CD8-positive, alpha-beta memory T cell (primary cell): ENCODE data around the gene NAA11. TPM values are rescaled to one million over a fixed set of nuclear protein-coding genes. Genes with fewer than 3 reads are reported as not detected.

Source experiments
- CTCF ChIA-PET: fragments of 350-600 bp; sonication (Branson Sonifier 250); formaldehyde crosslinking; loops from one replicate; lab custom pipeline; 2021; ENCODE audit warnings: antibody characterized with exemption; lab: Charles Lee
- POLR2A ChIA-PET: fragments of 350-600 bp; sonication (Branson Sonifier 250); formaldehyde crosslinking; loops from one replicate; lab custom pipeline; 2021; ENCODE audit warnings: antibody characterized with exemption; lab: Charles Lee
- DNase-seq, 5 donors: peaks; one replicate each; pipeline versions ENCODE4 v3.0.0 to v3.0.0-alpha.2; 2020 to 2022; ENCODE audit warnings: mixed read lengths in 1 of 5
- H3K27ac ChIP-seq: one replicate; pipeline ENCODE4 v1.7.0; 2013; ENCODE audit warnings: low read depth, mild to moderate bottlenecking, low read length, moderate library complexity
- H3K27me3 ChIP-seq: 2 replicates; pipeline ENCODE4 v1.7.0; 2013; ENCODE audit warnings: low read length, mild to moderate bottlenecking; ENCODE audit not compliant: insufficient read depth, poor library complexity, severe bottlenecking
- H3K36me3 ChIP-seq: 2 replicates; pipeline ENCODE4 v1.7.0; 2013; ENCODE audit warnings: mild to moderate bottlenecking, low read length, moderate library complexity; ENCODE audit not compliant: insufficient read depth
- H3K4me1 ChIP-seq: 2 replicates; pipeline ENCODE4 v1.7.0; 2013; ENCODE audit warnings: mild to moderate bottlenecking, low read length, moderate library complexity; ENCODE audit not compliant: insufficient read depth
- H3K4me3 ChIP-seq: 2 replicates; pipeline ENCODE4 v1.7.0; 2013; ENCODE audit warnings: mild to moderate bottlenecking, low read length
- H3K9me3 ChIP-seq: 2 replicates; pipeline ENCODE4 v1.7.0; 2013; ENCODE audit warnings: mild to moderate bottlenecking, low read length
- H3K27ac Mint-ChIP-seq, 8 donors: one replicate each; pipeline ENCODE4 v1.8.0; 2020 to 2021; ENCODE audit warnings: mixed read lengths in 8 of 8, mild to moderate bottlenecking in 6 of 8, inconsistent platforms in 3 of 8, moderate library complexity in 3 of 8
- H3K27me3 Mint-ChIP-seq, 2 donors: one replicate each; pipeline ENCODE4 v1.8.0; 2020 to 2021; ENCODE audit warnings: mixed read lengths in 2 of 2, mild to moderate bottlenecking in 1 of 2, moderate library complexity in 1 of 2
- H3K36me3 Mint-ChIP-seq, 3 donors: one replicate each; pipeline ENCODE4 v1.8.0; 2020 to 2021; ENCODE audit warnings: mixed read lengths in 3 of 3, inconsistent platforms in 1 of 3, mild to moderate bottlenecking in 1 of 3
- H3K4me1 Mint-ChIP-seq, 3 donors: one replicate each; pipeline ENCODE4 v1.8.0; 2020 to 2021; ENCODE audit warnings: mixed read lengths in 3 of 3, inconsistent platforms in 1 of 3, mild to moderate bottlenecking in 1 of 3
- H3K4me3 Mint-ChIP-seq, 7 donors: one replicate each; pipeline ENCODE4 v1.8.0; 2020 to 2021; ENCODE audit warnings: mixed read lengths in 7 of 7, mild to moderate bottlenecking in 6 of 7, moderate library complexity in 4 of 7, inconsistent platforms in 2 of 7
- H3K9me3 Mint-ChIP-seq, 5 donors: one replicate each; pipeline ENCODE4 v1.8.0; 2020 to 2022; ENCODE audit warnings: mixed read lengths in 5 of 5, mild to moderate bottlenecking in 3 of 5, moderate library complexity in 2 of 5, inconsistent platforms in 1 of 5
- polyA plus RNA-seq: library from polyadenylated mRNA; unstranded; fragments of 300-500 nt; fragmentation: Illumina TruSeq; gene quantifications from one replicate; pipeline ENCODE4 v1.2.3, GENCODE V29; 2021
- total RNA-seq, 2 experiments: library from RNA; stranded (reverse); gene quantifications; one replicate each; pipeline ENCODE4 v1.2.3, GENCODE V29; 2021

The NAA11 gene
- total and polyA plus RNA-seq, 3 experiments from 2014 or later, result not detected

GRCh38 chr4:79273915-79274314 is 51.9 kb downstream of the NAA11 start:
- Histone ChIP-seq H3K9me3 (no peaks in the 10 kb centered on the region), H3K4me3 (no peak overlapping the region), H3K4me1 (no peaks in the 10 kb centered on the region), H3K27me3 (no peaks in the 10 kb centered on the region), H3K27ac (no peak overlapping the region), H3K36me3 (no peaks in the 10 kb centered on the region)
- ChIA-PET POLR2A (no interaction called here), CTCF (no interaction called here)
- Mint-ChIP-seq H3K36me3 (no peaks in the 10 kb centered on the region), H3K9me3 (no peaks in the 10 kb centered on the region), H3K27me3 (no peaks in the 10 kb centered on the region), H3K4me3 (no peak overlapping the region), H3K4me1 (no peaks in the 10 kb centered on the region), H3K27ac (no peak overlapping the region)
- DNase-seq, result no peak

- Mint-ChIP-seq H3K4me1 (no peaks in the 10 kb centered on the region), H3K27ac (no peak overlapping the region), H3K36me3 (no peaks in the 10 kb centered on the region), H3K9me3 (no peaks in the 10 kb centered on the region), H3K27me3 (no peaks in the 10 kb centered on the region), H3K4me3 (no peak overlapping the region)
- ChIA-PET POLR2A (no interaction called here), CTCF (no interaction called here)
- H3K27me3 ChIP-seq, result no peaks in the 10 kb centered on the region
- H3K4me3 ChIP-seq, result no peak overlapping the region
- no peak for DNase-seq
- no peaks in the 10 kb centered on the region for H3K4me1 ChIP-seq
- H3K9me3 ChIP-seq, result no peaks in the 10 kb centered on the region
- H3K36me3 ChIP-seq, result no peaks in the 10 kb centered on the region
- no peak overlapping the region for H3K27ac ChIP-seq
Measured at GRCh38 chr4:79272761-79273160, 53.1 kb downstream of the NAA11 start.

DNA sequence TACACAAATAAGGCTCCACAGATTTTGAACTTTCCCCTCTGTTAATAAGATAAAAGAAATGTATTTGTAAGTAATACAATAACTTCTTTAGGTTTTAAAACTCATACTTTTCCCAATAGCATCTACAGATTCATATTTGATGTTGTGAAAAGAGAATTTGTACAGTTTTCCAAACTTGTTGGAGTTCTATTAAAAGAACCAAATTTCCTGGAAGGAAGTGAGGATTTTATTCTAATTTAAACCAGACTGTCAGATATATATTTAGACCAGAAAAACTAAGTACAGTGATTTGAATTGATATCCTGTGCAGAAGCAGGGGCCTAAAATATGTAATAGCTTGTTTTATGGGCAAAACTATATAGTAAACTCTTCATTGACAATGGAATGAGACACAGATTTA is 53.7 kb downstream of the NAA11 start:
- Histone ChIP-seq H3K4me3 (no peak overlapping the region), H3K36me3 (no peaks in the 10 kb centered on the region), H3K4me1 (no peaks in the 10 kb centered on the region), H3K27ac (no peak overlapping the region), H3K27me3 (no peaks in the 10 kb centered on the region), H3K9me3 (no peaks in the 10 kb centered on the region)
- no peak overlapping the region for H3K27ac Mint-ChIP-seq
- H3K4me3 Mint-ChIP-seq, result no peak overlapping the region
- no peaks in the 10 kb centered on the region for H3K4me1 Mint-ChIP-seq
- H3K9me3 Mint-ChIP-seq, result no peaks in the 10 kb centered on the region
- DNase-seq, result no peak
- no peaks in the 10 kb centered on the region for H3K27me3 Mint-ChIP-seq
- ChIA-PET POLR2A (no interaction called here), CTCF (no interaction called here)
- no peaks in the 10 kb centered on the region for H3K36me3 Mint-ChIP-seq

DNA sequence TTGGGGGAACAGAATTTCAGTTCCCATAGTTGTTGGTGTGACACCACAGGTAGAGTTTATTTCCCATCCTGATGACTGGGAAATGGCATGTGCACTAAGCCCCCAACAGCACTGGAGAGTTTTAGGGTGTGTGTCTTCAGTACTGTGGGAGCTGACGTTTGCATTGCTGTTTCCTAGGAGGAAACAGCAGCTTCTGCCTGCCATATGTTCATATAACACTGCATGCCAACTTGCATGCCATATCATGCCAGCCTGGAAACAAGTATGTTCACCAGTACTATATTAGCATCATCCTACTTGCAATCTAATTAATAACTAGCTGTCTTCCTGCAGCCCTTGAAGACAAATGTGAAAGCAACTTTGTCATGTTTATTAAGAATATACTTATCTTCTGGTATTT is 58.2 kb downstream of the NAA11 start:
- H3K9me3 ChIP-seq, result no peaks in the 10 kb centered on the region
- no peak overlapping the region for H3K4me3 ChIP-seq
- H3K9me3 Mint-ChIP-seq, result no peaks in the 10 kb centered on the region
- no peaks in the 10 kb centered on the region for H3K27me3 Mint-ChIP-seq
- H3K36me3 ChIP-seq, result no peaks in the 10 kb centered on the region
- H3K4me1 Mint-ChIP-seq, result no peaks in the 10 kb centered on the region
- H3K4me1 ChIP-seq, result no peaks in the 10 kb centered on the region
- no peak overlapping the region for H3K27ac ChIP-seq
- CTCF ChIA-PET, result no interaction called here
- H3K36me3 Mint-ChIP-seq, result no peaks in the 10 kb centered on the region
- POLR2A ChIA-PET, result no interaction called here
- DNase-seq, result no peak
- no peaks in the 10 kb centered on the region for H3K27me3 ChIP-seq
- no peak overlapping the region for H3K4me3 Mint-ChIP-seq
- H3K27ac Mint-ChIP-seq, result no peak overlapping the region

Other genes with a start within 250 kb of the NAA11 start
- not detected for gene GK2, start 82.2 kb upstream of the NAA11 start, total RNA-seq
- gene GK2, start 82.2 kb upstream of the NAA11 start, polyA plus RNA-seq, result not detected